Choroid plexus epithelial cell (primary cell): ENCODE results near the gene PTP4A2.

Experiments
- DNase-seq: peaks from one replicate; pipeline ENCODE4 v3.0.0-alpha.2; 2010; ENCODE audit warnings: low read depth
- H3K4me3 ChIP-seq: 2 replicates; pipeline ENCODE4 v1.5.1; 2011; ENCODE audit warnings: low read depth, mild to moderate bottlenecking, control low read depth, low read length, moderate library complexity
- CTCF ChIP-seq: conservative IDR thresholded peaks from 2 replicates; pipeline ENCODE4 v1.5.1; 2011; ENCODE audit warnings: low read depth, mild to moderate bottlenecking, control low read depth, inconsistent platforms, low read length, moderate library complexity

Gene PTP4A2

GRCh38 chr1:31938184-31938975 lies at the start of gene PTP4A2:
TSS of gene PTP4A2 (minus strand) at chr1:31938368. CDS start at chr1:31919065, 19,303 bp downstream.
- DNase-seq = peak; percentile 98
- TF ChIP-seq CTCF = peak; percentile 16
- H3K4me3 ChIP-seq = peak within 1 kb of the TSS; percentile 75

GRCh38 chr1:31987135-31987619 lies 49.0 kb upstream of the PTP4A2 start:
- DNase-seq = peak; percentile 26

GRCh38 chr1:31985430-31985829 lies 47.3 kb upstream of the PTP4A2 start:
- no peak for TF ChIP-seq CTCF
- H3K4me3 ChIP-seq = no peak overlapping the region
- DNase-seq = peak; percentile 49

More at GRCh38 chr1:31987135-31987619, 49.0 kb upstream of the PTP4A2 start:
- H3K4me3 ChIP-seq = no peak overlapping the region
- TF ChIP-seq CTCF = no peak

- no peak for TF ChIP-seq CTCF
- DNase-seq = peak; percentile 55
- no peak overlapping the region for H3K4me3 ChIP-seq
Measured at GRCh38 chr1:31984419-31985347, 46.5 kb upstream of the PTP4A2 start.

- no peak for TF ChIP-seq CTCF
- no peak overlapping the region for H3K4me3 ChIP-seq
- no peak for DNase-seq
Measured at GRCh38 chr1:31981972-31982371, 43.8 kb upstream of the PTP4A2 start.

GRCh38 chr1:31981456-31981839 lies 43.3 kb upstream of the PTP4A2 start:
- no peak for TF ChIP-seq CTCF
- no peak for DNase-seq
- no peak overlapping the region for H3K4me3 ChIP-seq
